ENCODE results near the gene PLCG2.
"Not testable (repeated sequence)": the region's sequence is repeated elsewhere in the genome, so short reads cannot be mapped to it uniquely, and the experiment has no call there.

The PLCG2 gene

DNA sequence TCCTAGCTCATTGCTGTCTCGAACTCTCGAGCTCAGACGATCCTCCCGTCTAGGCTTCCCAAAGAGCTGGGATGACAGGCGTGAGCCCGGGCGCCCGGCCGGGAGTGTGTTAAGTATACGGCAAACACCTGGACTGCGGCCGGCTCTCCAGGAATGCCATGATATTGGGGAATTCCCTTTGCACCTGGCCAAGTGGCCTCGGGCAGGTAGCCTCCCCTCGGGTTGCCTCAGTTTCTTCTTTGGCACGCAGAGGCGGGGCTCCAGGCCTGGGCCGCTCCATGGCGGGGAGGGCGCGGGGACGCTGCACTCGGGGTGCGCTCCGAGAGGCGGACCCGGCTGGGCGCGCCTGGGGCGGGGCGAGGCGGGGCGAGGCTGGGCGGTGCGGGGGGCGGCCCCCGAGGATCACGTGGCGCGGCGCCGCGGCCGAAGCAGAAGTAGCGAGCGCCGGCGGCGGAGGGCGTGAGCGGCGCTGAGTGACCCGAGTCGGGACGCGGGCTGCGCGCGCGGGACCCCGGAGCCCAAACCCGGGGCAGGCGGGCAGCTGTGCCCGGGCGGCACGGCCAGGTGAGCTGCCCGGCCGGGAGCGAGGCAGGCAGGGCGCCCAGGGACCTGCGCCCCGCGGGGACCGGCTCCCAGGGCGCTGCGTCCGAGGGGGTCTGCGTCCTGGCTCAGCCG is at the start of gene PLCG2:
Gene PLCG2, plus strand, starts transcription at position 431 of the 675 bp plus-strand sequence. CDS start 6,699 bp downstream, outside the sequence.
- DNase-seq = peak; percentile 56
- in situ Hi-C loops (cut with MboI; ENCODE audit: low pct_unique_long_range_greater_than_20kb, low sequenced_read_pairs) = no loop called here

DNA sequence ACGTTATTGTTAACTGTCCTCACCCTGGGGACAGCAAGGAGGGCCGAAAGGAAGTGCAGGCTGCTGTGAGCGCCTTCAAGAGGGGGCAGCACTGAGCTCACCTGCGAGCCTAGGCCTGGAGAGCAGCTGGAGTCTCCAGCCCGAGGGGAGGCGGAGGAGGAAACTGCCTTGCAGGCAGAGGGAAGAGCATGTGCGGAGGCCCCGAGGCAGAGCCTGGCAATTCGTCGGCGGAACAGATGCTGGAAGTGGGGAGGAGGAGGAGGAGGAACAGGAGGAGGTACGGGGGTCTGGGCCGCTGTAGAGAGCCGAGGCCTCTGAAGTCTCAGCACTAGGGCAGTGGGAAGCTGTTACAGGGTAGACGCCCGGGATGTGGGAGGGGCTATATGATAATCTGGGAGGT is 49.6 kb upstream of the PLCG2 start:
- in situ Hi-C loops (cut with MboI; ENCODE audit: low pct_unique_long_range_greater_than_20kb, low sequenced_read_pairs) = no loop called here

DNA sequence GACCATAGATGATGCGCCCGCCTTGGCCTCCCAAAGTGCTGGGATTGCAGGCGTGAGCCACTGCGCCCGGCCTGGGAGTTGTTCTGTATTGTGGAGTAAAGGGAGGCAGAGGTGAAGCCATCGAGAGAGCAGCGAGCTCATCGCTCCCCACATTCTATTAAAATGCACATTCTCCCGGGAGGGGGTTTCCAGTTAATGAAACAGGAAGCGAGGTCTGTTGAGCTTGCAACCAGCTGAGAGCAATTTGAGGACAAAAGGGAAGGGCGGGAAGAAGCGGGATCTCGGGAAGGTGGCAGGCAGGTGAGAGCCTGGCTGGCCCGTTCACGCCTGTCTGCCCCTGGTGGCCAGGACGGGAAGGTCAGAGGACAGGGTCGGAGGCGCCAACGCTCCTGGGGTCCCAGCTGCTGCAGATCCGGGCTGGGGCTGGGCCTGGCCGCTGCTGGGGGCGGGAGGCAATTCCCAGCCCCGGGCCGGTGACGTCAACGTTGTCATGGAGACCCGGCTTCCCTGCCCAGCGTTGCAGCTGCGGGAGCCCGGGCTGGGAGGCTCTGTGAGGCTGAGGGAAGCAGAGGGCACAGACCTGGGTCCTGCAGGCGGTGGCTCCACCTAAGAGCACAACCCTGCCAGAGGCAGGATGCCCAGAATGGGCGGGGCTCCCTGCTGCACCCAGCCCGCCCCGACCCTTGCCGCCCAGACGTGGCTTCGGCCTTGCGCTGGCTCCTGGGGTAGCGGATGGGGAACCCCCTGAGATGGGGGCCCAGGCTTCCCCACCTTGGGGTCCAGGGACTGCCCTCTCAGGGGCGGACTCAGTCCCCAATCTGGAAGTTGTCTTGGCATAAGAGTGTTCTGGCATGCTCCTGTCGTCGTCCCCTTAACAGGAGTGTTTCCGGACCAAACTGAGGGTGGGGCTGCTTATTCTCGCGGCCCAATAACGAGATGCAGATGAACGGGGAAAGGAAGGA is 48.7 kb upstream of the PLCG2 start:
- in situ Hi-C loops (cut with MboI; ENCODE audit: low pct_unique_long_range_greater_than_20kb, low sequenced_read_pairs) = no loop called here
- peak; percentile 71 for DNase-seq

More for the DNA sequence above, 49.6 kb upstream of the PLCG2 start:
- no peak for DNase-seq

DNA sequence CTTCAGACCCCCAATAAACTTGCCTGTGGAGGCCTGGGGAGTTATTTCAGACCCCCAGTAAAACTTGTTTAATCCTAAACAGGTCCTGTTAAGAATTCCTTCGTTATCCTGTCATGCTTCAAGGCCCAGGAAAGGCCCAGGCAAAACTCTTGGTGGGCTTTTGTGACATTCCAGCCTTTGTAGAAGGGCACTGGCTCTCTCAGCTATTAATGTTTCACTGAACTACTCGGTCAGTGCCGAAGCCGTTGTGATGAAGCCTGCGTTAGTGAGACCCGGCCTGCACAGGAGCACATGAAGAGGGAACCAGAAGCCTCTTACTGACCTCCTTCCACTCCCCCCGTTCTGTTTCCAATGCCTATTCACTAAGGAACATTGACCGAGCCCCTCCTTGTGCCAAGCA is 47.4 kb upstream of the PLCG2 start:
- no peak for DNase-seq
- in situ Hi-C loops (cut with MboI; ENCODE audit: low pct_unique_long_range_greater_than_20kb, low sequenced_read_pairs) = no loop called here

DNA sequence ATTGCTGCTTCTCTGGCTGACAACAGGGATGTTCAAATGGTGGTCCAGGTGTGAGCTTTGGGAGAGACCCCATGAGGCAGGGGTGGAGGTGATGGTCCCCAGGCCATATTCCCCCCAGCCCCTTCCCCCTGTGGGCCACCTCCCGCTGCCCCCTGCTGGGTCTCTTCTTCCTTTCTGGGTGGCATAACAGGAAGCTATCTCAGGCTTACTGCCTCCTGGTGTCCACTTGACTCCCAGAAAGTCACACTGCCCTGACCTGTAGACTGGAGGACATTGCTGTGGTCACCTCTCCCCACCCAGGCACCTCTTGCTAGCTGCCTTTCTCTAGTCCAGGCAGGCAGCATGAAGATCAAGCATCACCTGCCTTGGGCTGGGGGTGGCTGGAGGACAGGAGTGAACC is 46.4 kb upstream of the PLCG2 start:
- no peak for DNase-seq
- in situ Hi-C loops (cut with MboI; ENCODE audit: low pct_unique_long_range_greater_than_20kb, low sequenced_read_pairs) = no loop called here

DNA sequence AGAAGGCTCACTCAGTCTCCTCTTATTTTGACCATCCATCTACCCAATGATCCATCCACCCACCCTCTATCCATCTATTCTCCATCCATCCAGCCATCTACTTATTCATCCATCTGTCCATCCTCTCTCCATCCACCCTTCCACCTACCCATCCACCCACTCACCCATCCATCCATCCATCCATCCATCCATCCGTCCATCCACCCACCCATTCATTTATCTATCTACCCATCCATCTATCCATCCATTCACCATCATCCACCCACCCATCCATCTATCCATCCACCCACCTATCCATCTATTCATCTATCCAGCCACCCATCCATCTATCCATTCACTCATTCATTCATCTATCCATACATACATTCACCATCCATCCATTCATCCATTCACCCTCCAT is 45.8 kb upstream of the PLCG2 start:
- DNase-seq = no peak
- in situ Hi-C loops (cut with MboI; ENCODE audit: low pct_unique_long_range_greater_than_20kb, low sequenced_read_pairs) = no loop called here

DNA sequence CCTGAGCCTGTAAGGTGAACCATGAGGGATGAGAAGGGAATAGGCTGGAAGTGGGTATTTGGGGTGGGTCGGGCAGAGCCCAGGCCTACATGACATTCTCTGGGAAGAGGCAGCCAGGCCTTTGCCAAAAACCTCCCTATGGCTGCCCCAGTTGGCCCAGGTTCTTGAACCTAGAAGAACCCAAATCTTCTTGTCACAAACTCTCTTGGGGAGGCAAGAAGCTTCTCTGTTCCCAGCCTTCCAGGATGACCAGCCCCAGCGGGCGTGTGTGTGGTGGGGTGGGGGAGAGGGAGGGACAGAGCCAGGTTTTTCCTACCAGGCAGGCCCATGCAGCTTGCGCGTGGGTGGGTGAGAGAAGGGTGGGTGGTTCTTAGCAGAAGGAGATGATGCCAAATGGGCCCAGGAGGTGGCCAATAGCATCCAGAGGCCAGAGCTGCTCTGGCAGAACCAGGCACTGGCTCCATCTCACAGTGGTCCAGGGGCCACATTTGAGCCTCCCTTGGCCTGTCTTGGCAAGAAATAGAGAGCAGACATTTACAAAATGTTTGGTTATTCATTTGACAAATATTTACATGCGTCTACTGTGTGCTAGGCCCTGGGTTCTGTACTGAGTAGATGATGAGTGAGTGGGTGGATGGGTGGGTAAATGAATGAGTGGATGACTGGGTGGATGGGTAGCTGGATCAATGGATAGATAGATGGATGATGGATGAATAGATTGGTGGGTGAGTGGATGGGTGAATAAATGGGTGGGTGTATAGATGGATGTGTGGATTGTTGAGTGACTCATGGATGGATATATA is 44.3 kb upstream of the PLCG2 start:
- in situ Hi-C loops (cut with MboI; ENCODE audit: low pct_unique_long_range_greater_than_20kb, low sequenced_read_pairs) = no loop called here
- no peak for DNase-seq

DNA sequence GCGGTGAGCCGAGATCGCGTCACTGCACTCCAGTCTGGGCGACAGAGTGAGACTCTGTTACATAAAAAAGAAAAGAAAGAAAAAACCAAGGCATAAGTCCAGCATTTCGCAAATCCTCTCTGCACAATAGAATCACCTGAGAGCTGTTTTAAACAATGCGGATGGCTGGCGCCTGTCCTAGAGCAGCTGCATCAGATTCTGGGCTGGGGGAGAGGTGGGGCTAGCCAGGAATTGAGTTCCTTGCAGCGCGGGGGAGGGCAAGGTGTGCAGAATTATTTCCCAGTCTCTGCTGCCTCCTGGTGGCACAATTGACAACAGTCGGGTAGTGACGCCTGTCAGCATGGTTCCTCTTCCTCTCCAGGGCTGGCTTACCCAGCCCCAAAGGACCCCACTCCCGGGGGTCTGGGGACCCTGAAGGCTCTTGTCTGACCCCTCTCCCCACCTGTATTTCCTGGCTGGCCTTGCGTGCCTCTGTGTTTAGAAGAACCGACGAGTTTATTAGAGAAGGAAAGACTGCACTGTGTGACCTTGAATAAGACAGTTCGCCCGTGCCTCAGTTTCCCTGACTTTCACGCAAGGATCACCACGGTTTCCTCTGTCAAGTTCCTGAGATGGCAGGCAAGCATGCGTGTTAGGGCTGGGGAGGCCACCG is 41.1 kb upstream of the PLCG2 start:
- in situ Hi-C loops (cut with MboI; ENCODE audit: low pct_unique_long_range_greater_than_20kb, low sequenced_read_pairs) = no loop called here
- DNase-seq = peak; percentile 92

DNA sequence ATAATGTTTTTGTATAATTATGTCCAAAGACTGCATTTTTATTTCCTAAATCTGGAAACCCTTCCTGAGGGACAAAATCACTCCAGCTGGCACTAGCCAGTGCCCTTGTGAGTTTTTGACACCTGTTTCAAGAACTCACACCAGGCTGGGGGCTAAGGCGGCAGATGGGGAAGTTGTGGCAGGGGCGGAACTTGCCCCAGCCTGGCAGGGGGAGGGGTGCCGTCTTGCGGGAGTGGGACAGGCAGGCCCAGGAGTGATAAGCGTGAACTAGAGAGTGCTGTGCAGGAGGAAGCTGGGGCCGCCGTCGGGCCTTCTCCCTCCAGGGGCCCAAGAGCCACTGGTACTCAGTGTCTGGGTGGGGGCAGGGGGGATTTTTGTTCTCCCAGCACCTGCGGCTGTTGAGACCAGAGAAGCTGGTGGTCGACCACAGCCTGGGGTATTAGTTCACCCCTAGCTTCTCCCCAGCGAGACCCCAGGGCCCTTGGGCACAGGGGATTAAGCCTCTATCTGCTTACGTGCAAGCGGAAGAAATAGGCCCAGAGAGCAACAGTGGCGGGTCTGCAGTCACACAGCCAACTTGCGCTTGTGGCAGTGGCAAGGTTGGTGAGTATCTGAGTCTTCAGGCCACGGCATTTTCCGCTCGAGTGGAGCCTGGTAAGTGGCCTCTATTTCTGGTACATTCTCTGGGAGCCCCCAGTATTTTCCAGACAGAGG is 40.2 kb upstream of the PLCG2 start:
- in situ Hi-C loops (cut with MboI; ENCODE audit: low pct_unique_long_range_greater_than_20kb, low sequenced_read_pairs) = no loop called here
- DNase-seq = peak; percentile 97

DNA sequence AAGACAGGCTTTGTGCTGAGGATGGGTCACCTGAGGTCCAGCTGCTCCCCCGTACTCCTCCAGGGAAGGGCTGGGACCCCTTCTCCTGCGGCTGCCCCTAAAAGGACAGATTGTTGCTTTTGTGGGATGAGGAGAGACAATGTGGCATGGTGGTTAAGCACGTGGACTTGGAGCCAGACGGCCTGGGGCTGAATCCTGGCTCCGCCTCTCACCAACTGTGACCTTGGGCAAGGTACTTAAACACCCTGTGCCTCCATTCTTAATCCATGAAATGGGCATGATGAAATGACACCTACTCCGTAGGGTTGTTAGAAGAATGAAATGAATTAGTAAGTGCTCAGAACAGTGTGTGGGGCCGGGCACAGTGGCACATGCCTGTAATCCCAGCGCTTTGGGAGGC is 39.6 kb upstream of the PLCG2 start:
- DNase-seq = no peak
- in situ Hi-C loops (cut with MboI; ENCODE audit: low pct_unique_long_range_greater_than_20kb, low sequenced_read_pairs) = no loop called here

DNA sequence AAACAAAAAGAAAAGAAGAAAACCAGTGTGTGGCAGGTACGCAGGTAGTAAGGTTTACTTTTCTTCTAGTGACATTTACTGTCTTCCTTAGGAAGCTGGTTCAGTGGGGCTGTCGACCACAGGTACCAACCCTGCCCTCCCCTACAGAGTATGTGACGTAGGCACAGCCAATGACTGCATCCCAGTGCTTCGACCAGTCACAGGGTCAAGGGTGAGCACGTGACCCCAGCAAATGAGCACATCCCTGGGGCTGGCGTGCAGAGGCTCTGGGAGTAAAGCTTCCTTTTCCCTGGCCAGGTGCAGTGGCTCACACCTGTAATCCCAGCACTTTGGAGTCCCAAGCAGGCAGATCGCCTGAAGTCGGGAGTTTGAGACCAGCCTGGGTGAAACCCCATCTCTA is 38.9 kb upstream of the PLCG2 start:
- DNase-seq = no peak
- in situ Hi-C loops (cut with MboI; ENCODE audit: low pct_unique_long_range_greater_than_20kb, low sequenced_read_pairs) = no loop called here

DNA sequence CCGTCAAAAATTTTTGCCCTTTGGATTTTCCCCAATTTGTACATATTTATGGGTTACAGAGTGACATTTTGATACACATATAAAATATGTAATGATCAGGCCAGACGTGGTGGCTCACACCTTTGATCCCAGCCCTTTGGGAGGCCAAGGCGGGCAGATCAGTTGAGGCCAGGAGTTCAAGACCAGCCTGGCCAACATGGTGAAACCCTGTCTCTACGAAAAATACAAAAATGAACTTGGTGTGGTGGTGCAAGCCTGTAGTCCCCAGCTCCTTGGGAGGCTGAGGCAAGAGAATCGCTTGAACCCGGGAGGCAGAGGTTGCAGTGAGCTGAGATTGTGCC is 37.7 kb upstream of the PLCG2 start:
- in situ Hi-C loops (cut with MboI; ENCODE audit: low pct_unique_long_range_greater_than_20kb, low sequenced_read_pairs); DNase-seq: not testable (repeated sequence)

DNA sequence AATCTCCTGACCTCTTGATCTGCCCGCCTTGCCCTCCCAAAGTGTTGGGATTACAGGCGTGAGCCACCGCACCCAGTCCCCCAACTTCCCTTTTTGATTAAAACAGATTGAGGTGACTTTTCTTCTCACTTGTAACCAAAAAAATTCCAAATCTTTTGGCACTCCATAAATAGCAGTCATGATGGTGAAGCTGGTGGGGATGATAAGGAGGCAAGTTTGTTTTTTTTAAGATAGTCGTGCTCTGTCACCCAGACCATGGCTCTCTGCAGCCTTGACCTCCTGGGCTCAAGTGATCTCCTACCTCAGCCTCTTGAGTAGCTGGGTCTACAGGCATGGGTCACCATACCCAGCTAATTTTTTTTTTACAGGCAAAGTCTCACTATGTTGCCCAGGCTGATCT is 34.7 kb upstream of the PLCG2 start:
- no peak for DNase-seq
- in situ Hi-C loops (cut with MboI; ENCODE audit: low pct_unique_long_range_greater_than_20kb, low sequenced_read_pairs) = no loop called here

DNA sequence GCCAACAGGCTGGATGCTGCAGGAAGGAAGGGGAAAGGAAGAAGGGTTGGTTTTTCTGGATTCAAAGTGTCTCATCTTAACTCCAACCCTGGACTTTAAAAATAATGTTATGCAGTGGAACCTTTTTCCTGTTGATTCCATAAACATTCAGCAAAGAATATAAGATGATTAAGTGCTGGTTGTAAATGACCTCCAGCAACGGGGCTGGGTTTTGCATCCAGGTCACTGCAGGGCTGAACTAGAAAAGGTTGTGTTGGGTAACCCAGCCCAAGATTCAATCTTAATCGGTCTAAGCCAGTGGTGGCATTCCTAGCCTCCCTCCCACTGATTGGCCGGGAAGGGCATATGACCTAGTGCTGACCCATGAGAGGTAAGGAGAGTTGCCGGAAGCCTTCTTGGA is 34.2 kb upstream of the PLCG2 start:
- in situ Hi-C loops (cut with MboI; ENCODE audit: low pct_unique_long_range_greater_than_20kb, low sequenced_read_pairs) = no loop called here
- DNase-seq = no peak

DNA sequence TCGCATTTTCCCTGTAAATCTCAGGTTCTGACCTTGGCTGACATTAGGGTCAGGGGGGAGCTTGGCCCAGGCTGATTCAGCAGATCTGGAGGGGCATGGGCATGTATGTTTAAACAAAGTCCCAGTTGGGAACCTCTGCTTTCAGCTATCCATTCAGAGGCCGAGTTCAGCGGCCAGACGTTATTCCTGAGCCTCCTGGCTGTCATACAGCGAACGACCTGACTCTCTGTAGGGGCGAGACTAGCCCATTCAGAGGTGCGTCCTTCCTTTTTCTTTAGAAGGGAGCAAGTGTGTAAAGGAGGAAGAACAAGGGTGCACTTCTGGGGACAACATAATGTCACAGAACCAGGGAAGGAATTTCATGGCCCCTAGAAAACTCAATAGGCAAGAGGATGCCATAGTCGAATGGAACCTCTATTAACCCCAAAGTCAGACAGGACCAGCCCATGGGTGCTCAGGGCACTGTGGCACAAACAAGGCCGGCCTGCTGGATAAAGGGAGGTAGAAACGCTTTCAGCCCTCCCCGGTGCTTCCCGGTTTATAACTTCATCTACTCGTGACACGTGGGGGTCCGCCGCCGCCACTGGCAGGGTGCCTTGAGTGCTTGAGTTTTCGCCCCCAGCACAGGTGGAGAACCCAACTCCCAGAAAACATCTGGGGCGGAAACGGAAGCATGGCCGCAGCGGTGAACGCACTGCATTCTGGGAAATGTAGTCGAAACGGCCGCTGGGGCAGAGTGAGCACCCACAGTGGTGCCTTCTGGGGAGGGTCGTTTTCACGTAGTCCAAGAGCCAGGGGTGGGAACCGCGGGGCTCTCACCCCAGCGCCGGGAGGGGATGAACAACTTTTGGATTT is 33.2 kb upstream of the PLCG2 start:
- peak; percentile 76 for DNase-seq
- in situ Hi-C loops (cut with MboI; ENCODE audit: low pct_unique_long_range_greater_than_20kb, low sequenced_read_pairs) = no loop called here

DNA sequence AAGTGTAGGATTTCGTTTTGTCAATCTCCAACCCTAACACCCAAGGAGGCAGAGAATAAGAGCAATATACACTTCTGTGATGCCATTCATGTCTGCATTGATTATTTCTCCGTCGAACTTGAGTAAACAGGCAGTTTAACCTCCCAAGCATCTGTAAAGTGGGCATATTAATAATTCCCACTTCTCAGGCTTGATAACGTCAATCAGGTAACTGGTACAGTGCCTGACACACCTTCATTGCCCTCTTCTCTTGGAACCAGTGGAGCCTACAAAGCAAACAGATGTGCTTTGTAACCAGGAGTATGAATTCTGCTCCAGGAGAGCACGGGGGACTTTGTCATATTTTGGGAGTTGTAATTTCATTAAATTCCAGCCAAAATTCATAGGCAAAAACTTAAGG is 32.5 kb upstream of the PLCG2 start:
- in situ Hi-C loops (cut with MboI; ENCODE audit: low pct_unique_long_range_greater_than_20kb, low sequenced_read_pairs) = no loop called here
- no peak for DNase-seq

DNA sequence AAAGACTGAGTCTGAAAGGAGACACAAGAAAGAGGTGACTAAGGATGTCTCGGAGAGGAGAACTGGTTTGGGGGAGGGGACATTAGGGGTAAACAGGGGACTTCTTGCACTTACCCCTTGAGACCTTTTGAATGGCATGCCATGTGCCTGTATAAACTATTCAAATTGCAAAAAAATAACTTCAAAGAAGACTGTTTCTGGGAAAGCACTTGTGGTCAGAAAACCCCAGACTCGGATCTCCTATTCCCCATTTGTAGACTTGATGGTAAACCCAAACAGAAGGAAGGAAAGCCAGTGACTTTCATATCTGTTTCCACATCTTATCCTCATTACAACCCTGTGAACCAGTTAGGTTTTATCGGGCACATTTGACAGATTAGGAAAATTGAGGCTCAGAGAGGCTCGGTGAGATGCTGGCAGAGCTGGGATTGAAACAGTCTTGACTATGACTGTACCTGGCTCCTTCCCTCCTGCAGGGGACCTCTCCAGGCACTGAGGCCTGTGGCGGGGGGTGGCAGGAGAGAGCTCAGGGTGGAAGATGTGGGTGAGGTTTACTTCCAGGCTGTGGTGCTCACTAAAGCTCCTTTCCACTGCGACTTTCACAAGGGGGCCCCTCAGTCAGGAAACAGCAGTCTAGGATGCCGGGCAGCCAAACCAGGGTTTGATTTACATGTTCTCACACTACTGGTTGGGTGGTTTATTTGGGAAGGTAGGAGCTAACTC is 30.5 kb upstream of the PLCG2 start:
- in situ Hi-C loops (cut with MboI; ENCODE audit: low pct_unique_long_range_greater_than_20kb, low sequenced_read_pairs) = no loop called here
- peak; percentile 72 for DNase-seq
